ENCODE data around the gene GPR132. TPM values are rescaled to one million over a fixed set of nuclear protein-coding genes. Genes with fewer than 3 reads are reported as not detected.
A peak's percentile ranks its signal among the peaks of the same experiment; 100 is the strongest.

The GPR132 gene
- total RNA-seq, 1 experiment from 2014 or later, result 0.10 TPM

- no peak for DNase-seq (ENCODE audit: low read depth, low spot score)
- Histone ChIP-seq H3K79me2 (ENCODE audit: insufficient read depth, low read length) (peaks cover 28% of the 10 kb centered on the region), H2AFZ (ENCODE audit: low read depth, low read length, poor library complexity, severe bottlenecking) (no peak overlapping the region), H3K27ac (ENCODE audit: low read depth, low read length) (no peak overlapping the region), H3K9me3 (ENCODE audit: control insufficient read depth in 1 of 2, insufficient read depth in 1 of 2, low read depth in 1 of 2, low read length in 2 of 2) (no peaks in the 10 kb centered on the region), H3K36me3 (ENCODE audit: control insufficient read depth in 1 of 2, insufficient read depth in 2 of 2, low read length in 2 of 2) (peaks cover 19 to 25% of the 10 kb centered on the region in 2 experiments), H3K4me3 (replicated peaks in 1 of 2; ENCODE audit: low read depth in 1 of 2, low read length in 2 of 2) (no peak overlapping the region), H3K9ac (ENCODE audit: low read length) (no peak overlapping the region), H3K9me2 (ENCODE audit: insufficient read depth) (no peaks in the 10 kb centered on the region), H3K4me2 (ENCODE audit: low read length) (no peak overlapping the region), H3K4me1 (ENCODE audit: control insufficient read depth in 1 of 2, insufficient read depth in 2 of 2, low read length in 2 of 2) (no peaks in the 10 kb centered on the region), H4K20me1 (ENCODE audit: insufficient read depth) (peaks cover 11% of the 10 kb centered on the region; the same call in 1 of the 2 replicates), H3K27me3 (ENCODE audit: insufficient read depth, low read length) (no peaks in the 10 kb centered on the region)
- intact Hi-C loops (cut with micrococcal nuclease), result no loop called here
- no TSS peak for BruUV-seq (replicated peaks)
- ChIA-PET POLR2A (no interaction called here), CTCF (no interaction called here), RAD21 (ENCODE audit: low non-redundant PET in 1 of 2, low total read pairs in 2 of 2, uncharacterized antibody in 2 of 2, unreplicated experiment in 2 of 2) (no interaction called here)
- TF ChIP-seq ELF1 (IDR thresholded peaks at IDR 0.05; ENCODE audit: borderline replicate concordance, low read depth) (no peak), POLR2AphosphoS5 (IDR thresholded peaks at IDR 0.05; ENCODE audit: low read depth, low read length) (no peak), EZH2 (IDR thresholded peaks at IDR 0.05) (no peak), SP1 (IDR thresholded peaks at IDR 0.05; ENCODE audit: low read depth) (no peak), TCF7L2 (IDR thresholded peaks at IDR 0.05; ENCODE audit: borderline replicate concordance, extremely low read depth, insufficient read depth, insufficient read length) (no peak), CEBPB (IDR thresholded peaks at IDR 0.05; ENCODE audit: low read depth) (no peak), SRF (IDR thresholded peaks at IDR 0.05; ENCODE audit: low read depth) (no peak)
- ATAC-seq, result peak; percentile 41
Observed at GRCh38 chr14:105005929-105006830, 59.0 kb downstream of the GPR132 start.

DNA sequence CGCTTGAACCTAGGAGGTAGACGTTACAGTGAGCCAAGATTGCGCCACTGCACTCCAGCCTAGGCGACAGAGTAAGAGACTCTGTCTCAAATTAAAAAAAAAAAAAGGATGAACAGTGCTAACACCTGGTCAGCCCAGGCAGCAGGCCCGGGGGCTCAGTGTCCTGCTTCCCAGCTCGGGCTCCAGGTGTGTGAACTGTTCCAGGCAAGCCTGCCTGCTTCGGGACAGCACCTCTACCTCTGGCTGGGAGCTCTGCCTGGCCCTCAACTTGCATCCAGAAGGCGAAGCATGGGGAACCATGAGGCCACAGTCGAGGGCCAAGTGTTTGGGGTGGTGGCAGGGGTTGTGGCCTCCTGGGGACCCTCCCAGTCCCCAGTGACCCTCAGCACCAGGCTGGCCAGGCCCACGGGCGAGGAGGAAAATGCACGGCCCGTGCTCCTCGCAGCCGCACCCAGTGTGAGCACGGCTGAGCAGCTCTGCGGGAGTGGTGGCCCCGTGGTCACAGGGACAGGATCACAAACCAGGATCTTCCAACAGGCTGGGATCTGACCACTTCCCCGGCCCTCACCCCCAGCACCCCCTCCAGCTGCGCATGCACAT lies 59.8 kb downstream of the GPR132 start:
- peaks cover 21% of the 10 kb centered on the region for H3K79me2 ChIP-seq (ENCODE audit: insufficient read depth, low read length)
- H3K27ac ChIP-seq (ENCODE audit: low read depth, low read length), result no peak overlapping the region
- ChIA-PET POLR2A (no interaction called here), RAD21 (ENCODE audit: low non-redundant PET in 1 of 2, low total read pairs in 2 of 2, uncharacterized antibody in 2 of 2, unreplicated experiment in 2 of 2) (no interaction called here), CTCF (no interaction called here)
- H3K9ac ChIP-seq (ENCODE audit: low read length), result no peak overlapping the region
- H3K4me3 ChIP-seq (replicated peaks in 1 of 2; ENCODE audit: low read depth in 1 of 2, low read length in 2 of 2), result no peak overlapping the region
- peaks cover 13 to 21% of the 10 kb centered on the region in 2 experiments for H3K36me3 ChIP-seq (ENCODE audit: control insufficient read depth in 1 of 2, insufficient read depth in 2 of 2, low read length in 2 of 2)
- ATAC-seq (peak; percentile 15), DNase-seq (ENCODE audit: low read depth, low spot score) (no peak)
- H3K9me2 ChIP-seq (ENCODE audit: insufficient read depth), result no peaks in the 10 kb centered on the region
- H3K4me2 ChIP-seq (ENCODE audit: low read length), result no peak overlapping the region
- intact Hi-C loops (cut with micrococcal nuclease), result no loop called here
- H4K20me1 ChIP-seq (ENCODE audit: insufficient read depth), result peaks cover 10% of the 10 kb centered on the region; the same call in 1 of the 2 replicates
- no peaks in the 10 kb centered on the region for H3K9me3 ChIP-seq (ENCODE audit: control insufficient read depth in 1 of 2, insufficient read depth in 1 of 2, low read depth in 1 of 2, low read length in 2 of 2)
- H2AFZ ChIP-seq (ENCODE audit: low read depth, low read length, poor library complexity, severe bottlenecking), result no peak overlapping the region
- no peaks in the 10 kb centered on the region for H3K27me3 ChIP-seq (ENCODE audit: insufficient read depth, low read length)
- no TSS peak for BruUV-seq (replicated peaks)
- no peaks in the 10 kb centered on the region for H3K4me1 ChIP-seq (ENCODE audit: control insufficient read depth in 1 of 2, insufficient read depth in 2 of 2, low read length in 2 of 2)
- no peak for TF ChIP-seq JUND (IDR thresholded peaks at IDR 0.05)
- no peak for TF ChIP-seq SIN3A (IDR thresholded peaks at IDR 0.05; ENCODE audit: low read depth)
- TF ChIP-seq, protein P1, sequence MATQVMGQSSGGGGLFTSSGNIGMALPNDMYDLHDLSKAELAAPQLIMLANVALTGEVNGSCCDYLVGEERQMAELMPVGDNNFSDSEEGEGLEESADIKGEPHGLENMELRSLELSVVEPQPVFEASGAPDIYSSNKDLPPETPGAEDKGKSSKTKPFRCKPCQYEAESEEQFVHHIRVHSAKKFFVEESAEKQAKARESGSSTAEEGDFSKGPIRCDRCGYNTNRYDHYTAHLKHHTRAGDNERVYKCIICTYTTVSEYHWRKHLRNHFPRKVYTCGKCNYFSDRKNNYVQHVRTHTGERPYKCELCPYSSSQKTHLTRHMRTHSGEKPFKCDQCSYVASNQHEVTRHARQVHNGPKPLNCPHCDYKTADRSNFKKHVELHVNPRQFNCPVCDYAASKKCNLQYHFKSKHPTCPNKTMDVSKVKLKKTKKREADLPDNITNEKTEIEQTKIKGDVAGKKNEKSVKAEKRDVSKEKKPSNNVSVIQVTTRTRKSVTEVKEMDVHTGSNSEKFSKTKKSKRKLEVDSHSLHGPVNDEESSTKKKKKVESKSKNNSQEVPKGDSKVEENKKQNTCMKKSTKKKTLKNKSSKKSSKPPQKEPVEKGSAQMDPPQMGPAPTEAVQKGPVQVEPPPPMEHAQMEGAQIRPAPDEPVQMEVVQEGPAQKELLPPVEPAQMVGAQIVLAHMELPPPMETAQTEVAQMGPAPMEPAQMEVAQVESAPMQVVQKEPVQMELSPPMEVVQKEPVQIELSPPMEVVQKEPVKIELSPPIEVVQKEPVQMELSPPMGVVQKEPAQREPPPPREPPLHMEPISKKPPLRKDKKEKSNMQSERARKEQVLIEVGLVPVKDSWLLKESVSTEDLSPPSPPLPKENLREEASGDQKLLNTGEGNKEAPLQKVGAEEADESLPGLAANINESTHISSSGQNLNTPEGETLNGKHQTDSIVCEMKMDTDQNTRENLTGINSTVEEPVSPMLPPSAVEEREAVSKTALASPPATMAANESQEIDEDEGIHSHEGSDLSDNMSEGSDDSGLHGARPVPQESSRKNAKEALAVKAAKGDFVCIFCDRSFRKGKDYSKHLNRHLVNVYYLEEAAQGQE (IDR thresholded peaks at IDR 0.05; ENCODE audit: low read depth), result no peak
- TF ChIP-seq YY1 (IDR thresholded peaks at IDR 0.05; ENCODE audit: extremely low read depth, insufficient replicate concordance, low read depth, low read length), result no peak
- no peak for TF ChIP-seq CEBPB (IDR thresholded peaks at IDR 0.05; ENCODE audit: low read depth)
- TF ChIP-seq RAD21 (IDR thresholded peaks at IDR 0.05; ENCODE audit: low read depth), result no peak
- no peak for TF ChIP-seq ATF3 (IDR thresholded peaks at IDR 0.05)
- no peak for TF ChIP-seq EGR1 (IDR thresholded peaks at IDR 0.05; ENCODE audit: low read depth)
- TF ChIP-seq ZNF274 (IDR thresholded peaks at IDR 0.05; ENCODE audit: low read depth, low read length), result no peak
- TF ChIP-seq, protein P2, sequence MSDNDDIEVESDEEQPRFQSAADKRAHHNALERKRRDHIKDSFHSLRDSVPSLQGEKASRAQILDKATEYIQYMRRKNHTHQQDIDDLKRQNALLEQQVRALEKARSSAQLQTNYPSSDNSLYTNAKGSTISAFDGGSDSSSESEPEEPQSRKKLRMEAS (IDR thresholded peaks at IDR 0.05), result no peak
- no peak for TF ChIP-seq POLR2A (IDR thresholded peaks at IDR 0.05; ENCODE audit: borderline replicate concordance, extremely low read depth, insufficient read depth, insufficient read length)
